ENCODE results near the gene EPHB1.

The EPHB1 gene

GRCh38 chr3:135141160-135141559 lies 346.1 kb downstream of the EPHB1 start:
- no peak for FAIRE-seq

- FAIRE-seq, result no peak
These were observed 346.6 kb downstream of the EPHB1 start for GRCh38 chr3:135141672-135142071.

GRCh38 chr3:135142530-135142929 lies 347.5 kb downstream of the EPHB1 start:
- FAIRE-seq, result no peak

GRCh38 chr3:135143474-135143873 lies 348.4 kb downstream of the EPHB1 start:
- FAIRE-seq, result no peak

DNA sequence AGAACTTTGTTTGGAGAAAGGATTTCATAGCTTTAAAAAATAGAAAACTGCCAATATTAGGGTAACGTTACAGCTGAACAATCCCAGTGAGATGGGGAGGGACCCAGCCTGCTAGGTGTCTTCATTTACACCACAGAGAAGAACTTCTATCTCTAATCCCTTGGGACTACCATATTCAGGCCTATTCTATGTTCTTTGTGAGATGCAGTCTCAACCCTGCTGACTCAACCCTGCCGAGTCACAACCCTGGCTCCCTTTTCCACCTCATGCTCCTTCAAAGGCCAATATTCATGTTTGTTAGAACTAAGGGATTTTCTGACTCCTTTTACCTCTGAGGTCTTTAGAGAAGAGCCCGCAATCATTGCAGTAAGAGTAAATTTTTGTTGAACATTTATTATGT lies 350.5 kb downstream of the EPHB1 start:
- FAIRE-seq, result no peak

DNA sequence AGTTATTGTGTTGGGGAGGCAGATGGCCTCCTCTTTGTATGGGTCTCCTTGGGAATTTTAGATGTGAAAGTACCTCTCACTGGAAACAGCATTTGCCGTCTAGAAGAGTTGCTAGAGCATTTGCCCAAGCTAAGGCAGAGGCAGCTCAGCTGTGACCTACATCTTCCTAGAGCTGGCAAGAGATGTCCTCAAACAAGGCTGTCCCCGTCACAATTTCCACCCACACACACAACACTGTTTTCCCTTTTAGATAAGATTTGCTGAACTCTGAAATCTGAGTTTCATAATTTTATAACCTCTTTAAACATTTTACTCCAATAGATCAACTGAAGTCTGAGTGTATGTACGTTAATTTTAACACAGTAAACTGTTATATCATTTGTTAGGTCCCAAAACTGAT lies 352.6 kb downstream of the EPHB1 start:
- no peak for FAIRE-seq

GRCh38 chr3:135148398-135149020 lies 353.4 kb downstream of the EPHB1 start:
- no peak for FAIRE-seq

DNA sequence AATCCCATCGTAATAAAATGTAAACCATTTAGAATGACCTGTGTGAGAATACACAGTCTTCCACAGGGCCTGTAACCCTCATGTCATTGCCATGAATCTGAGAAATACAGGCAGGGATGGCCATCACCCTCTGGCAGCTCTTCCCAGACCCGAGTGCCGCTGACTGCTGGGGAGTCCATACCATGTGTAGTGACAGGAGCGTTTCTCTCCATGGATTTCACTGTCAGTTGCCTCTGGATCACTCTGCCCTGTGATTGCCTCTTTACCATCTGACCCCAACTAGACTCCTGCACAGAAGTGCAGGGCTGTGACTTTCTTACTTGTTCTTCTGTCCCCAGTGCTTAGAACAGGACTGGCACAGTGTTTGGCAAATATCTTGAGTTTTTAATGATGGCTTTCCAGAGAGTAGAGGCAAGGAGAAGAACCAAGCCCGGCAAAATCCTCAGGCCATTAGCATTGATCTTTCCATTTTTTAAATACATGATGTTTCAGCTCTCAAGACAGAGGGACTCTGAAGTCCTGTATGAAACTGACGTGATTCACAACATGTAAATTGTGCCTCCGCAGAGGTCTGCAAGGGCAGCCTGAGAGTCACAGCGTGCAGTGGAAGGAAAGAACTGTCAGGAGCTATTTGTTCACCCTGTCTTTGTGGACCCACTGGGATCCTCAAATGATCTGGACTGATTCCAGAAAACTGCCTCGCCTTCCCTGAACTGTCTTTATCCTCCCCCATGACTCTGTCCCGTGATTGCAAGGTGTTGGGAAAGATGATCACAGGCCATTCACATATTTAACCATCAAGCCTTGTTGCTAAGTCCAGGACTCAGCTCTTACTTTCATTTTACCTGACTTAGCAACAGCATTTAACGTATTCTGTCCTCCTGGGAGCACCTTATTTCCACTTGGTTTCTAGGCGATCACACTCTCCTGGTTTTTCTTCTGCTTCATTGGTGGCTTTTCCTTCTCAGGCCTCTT lies 354.9 kb downstream of the EPHB1 start:
- no peak for FAIRE-seq

DNA sequence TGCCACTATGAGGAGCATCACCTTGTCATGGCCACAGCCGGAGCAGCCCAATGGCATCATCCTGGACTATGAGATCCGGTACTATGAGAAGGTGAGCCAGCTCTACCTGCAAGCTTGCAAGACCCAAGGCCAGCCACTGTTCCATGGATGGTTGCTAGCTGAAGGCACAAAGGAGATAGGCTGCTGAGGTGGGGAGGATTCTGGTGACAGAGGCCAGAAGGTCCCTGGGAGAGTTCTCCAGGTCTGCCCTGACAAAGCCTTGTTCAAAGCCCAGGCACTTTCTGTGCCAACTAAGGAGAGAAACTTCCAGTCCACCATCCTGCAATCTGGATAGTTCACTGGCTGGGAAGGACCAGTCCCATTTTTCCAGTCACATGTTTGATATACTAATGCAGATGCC lies 359.1 kb downstream of the EPHB1 start:
- FAIRE-seq, result no peak

- no peak for FAIRE-seq
These were observed 360.2 kb downstream of the EPHB1 start for GRCh38 chr3:135155228-135155627.

GRCh38 chr3:135155791-135156190 lies 360.7 kb downstream of the EPHB1 start:
- FAIRE-seq, result no peak

- no peak for FAIRE-seq
These were observed 362.1 kb downstream of the EPHB1 start for GRCh38 chr3:135157045-135157740.

DNA sequence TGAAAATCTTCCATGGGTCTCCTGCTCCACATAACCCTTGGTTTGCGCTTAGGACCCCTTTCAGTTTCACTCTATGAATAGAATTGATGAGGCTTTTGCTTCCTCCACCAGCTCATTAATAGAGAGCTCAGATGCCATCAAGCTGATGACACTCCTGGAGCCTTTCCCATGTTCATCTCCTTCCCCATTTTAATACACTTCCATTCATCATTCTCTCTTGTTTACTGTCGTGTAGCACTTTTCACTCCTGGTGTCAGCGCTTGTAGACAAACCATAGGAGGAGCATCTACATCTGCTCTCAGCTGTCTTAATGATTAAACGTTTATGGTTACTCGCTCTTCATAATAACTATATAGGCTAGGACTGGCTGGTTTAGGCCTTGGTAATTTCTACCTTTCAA lies 363.5 kb downstream of the EPHB1 start:
- no peak for FAIRE-seq

DNA sequence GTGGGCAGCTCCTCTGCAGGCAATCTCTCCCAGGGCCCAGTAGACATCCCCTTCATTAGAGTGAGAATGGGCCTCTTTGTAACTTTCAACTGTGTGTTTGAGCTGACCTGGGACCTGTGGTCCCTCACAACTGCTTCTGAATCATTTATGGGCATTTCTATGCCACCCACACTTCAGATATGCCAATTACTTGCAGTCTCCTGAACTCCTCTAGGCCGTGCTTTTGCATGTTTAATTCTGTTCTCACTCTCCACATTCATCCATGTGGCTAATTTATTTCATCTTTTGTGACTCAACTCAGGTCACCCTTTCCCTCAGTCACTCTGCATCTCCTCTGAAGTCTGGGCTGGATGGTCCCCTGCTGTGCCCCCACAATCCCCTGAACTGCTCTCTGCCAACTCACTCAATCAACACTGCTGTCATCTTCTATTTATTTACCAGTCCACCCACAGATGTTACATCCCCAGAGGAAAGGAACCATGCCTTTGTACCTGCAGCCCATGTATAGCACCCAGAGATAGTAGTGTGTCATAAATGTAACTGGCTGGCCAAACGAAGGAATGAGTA lies 364.7 kb downstream of the EPHB1 start:
- FAIRE-seq, result no peak

GRCh38 chr3:135161425-135161824 lies 366.4 kb downstream of the EPHB1 start:
- FAIRE-seq, result no peak

- no peak for FAIRE-seq
These were observed 368.6 kb downstream of the EPHB1 start for GRCh38 chr3:135163701-135164100.

GRCh38 chr3:135165260-135165659 lies 370.2 kb downstream of the EPHB1 start:
- no peak for FAIRE-seq

DNA sequence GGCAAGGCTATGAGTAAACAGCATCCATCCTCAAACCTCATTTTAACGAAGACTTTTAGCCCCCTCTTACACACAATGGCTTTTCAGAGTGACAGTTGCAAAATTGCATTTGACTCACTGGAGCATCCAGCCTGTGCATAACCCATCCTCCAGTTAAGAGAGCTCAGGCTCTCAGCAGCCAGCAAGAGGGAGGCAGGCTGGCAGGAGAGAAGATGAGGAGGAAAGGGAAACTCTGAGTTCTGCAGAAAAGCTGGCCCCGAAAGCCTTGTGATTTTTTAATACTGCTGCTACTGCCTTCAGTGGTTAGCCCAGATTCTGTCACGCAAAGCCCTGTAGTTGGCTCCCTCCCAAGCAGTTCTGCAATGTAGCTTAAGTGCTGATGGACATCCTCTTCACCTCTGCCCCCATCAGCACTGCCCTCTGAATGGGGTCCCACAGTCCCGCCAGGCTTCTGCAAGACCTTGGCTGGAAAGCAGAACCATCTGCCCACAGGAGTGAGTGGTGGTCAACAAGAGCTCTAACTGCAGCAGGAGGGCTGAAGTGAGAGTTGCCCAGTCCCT lies 371.3 kb downstream of the EPHB1 start:
- FAIRE-seq, result no peak

DNA sequence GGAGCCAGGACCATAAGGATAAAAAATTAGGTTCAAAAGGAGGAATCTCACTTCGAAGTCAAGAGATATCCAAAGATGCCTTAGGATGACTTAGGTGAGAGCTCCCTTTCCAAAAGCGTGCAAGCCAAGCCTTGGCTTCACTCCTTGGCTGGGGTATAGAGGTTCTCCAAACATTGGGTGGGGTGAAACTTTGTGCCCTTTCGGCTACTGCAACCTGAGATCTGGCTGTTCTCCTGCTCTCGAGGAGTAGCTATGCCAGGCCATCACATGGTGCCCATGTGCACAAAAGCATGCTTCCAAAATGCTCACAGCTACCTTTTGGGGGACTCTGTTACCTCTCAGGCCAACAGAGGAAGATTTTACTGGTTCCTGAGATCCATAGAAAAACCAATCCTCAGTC lies 373.8 kb downstream of the EPHB1 start:
- FAIRE-seq, result no peak

GRCh38 chr3:135169651-135170050 lies 374.6 kb downstream of the EPHB1 start:
- no peak for FAIRE-seq

DNA sequence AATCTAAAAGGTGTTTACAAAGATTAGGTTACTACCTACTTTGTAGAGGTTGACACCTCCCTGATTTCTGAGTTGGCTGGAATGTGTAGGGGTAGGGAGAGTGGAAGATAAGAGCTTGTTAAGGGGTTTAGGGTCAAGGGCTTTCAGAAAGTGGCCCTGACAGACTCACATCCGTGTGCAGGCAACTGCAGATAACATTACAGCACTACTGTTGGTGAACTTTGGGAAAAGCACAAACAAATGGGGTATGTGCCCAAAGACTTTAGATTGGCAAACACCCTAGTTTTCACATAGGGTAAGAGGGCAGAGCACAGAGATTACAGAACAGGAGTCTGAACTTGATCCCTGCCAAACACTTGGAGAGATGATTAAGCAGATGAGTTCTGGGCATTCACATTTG lies 375.7 kb downstream of the EPHB1 start:
- no peak for FAIRE-seq

GRCh38 chr3:135172191-135172869 lies 377.3 kb downstream of the EPHB1 start:
- no peak for FAIRE-seq

Data from islet of Langerhans (tissue), 1 donor.